ENCODE data around the gene ETV5. TPM values are rescaled to one million over a fixed set of nuclear protein-coding genes. Genes with fewer than 3 reads are reported as not detected.

The ETV5 gene
- total and polyA plus RNA-seq, 5 donors from 2014 or later: 0.40 TPM; not detected in 4

- H3K27ac ChIP-seq (ENCODE audit: insufficient read depth, low read length, poor library complexity, severe bottlenecking): no peak overlapping the region
- H3K36me3 ChIP-seq (ENCODE audit: control insufficient read depth, insufficient read depth, low read length): no peaks in the 10 kb centered on the region
- peaks cover 3% of the 10 kb centered on the region for H3K4me1 ChIP-seq (ENCODE audit: control insufficient read depth, insufficient read depth, low read length, poor library complexity, severe bottlenecking)
- peaks cover 0 to 1% (median 0%) of the 10 kb centered on the region in 7 donors for H3K9me3 Mint-ChIP-seq
- H3K9me3 ChIP-seq (ENCODE audit: control insufficient read depth in 2 of 2, low read length in 2 of 2): no peaks in the 10 kb centered on the region
- peaks cover 6 to 8% (median 6%) of the 10 kb centered on the region in 4 donors for H3K4me1 Mint-ChIP-seq
- peaks cover 14% of the 10 kb centered on the region for H3K27me3 ChIP-seq (ENCODE audit: control insufficient read depth, insufficient read depth, low read length)
- peaks cover 36% of the 10 kb centered on the region for H3K27me3 Mint-ChIP-seq
- H3K4me3 Mint-ChIP-seq: no peak overlapping the region
- H3K27ac Mint-ChIP-seq: no peak overlapping the region
- no peaks in the 10 kb centered on the region for H3K36me3 Mint-ChIP-seq
- ATAC-seq (ENCODE audit: low read depth in 2 of 2) (no peak), DNase-seq (no peak)
- H3K4me3 ChIP-seq (ENCODE audit: low read depth, low read length): no peak overlapping the region
Observed at GRCh38 chr3:186149319-186149960, 40.6 kb upstream of the ETV5 start.

GRCh38 chr3:186144257-186144656, 35.4 kb upstream of the ETV5 start:
- Histone ChIP-seq H3K4me3 (ENCODE audit: low read depth, low read length) (no peak overlapping the region), H3K36me3 (ENCODE audit: control insufficient read depth, insufficient read depth, low read length) (no peaks in the 10 kb centered on the region), H3K27ac (ENCODE audit: insufficient read depth, low read length, poor library complexity, severe bottlenecking) (no peak overlapping the region), H3K9me3 (ENCODE audit: control insufficient read depth in 2 of 2, low read length in 2 of 2) (no peaks in the 10 kb centered on the region), H3K4me1 (ENCODE audit: control insufficient read depth, insufficient read depth, low read length, poor library complexity, severe bottlenecking) (no peaks in the 10 kb centered on the region), H3K27me3 (ENCODE audit: control insufficient read depth, insufficient read depth, low read length) (peaks cover 8% of the 10 kb centered on the region)
- Mint-ChIP-seq H3K27ac (no peak overlapping the region), H3K9me3 (peaks cover 0 to 1% (median 0%) of the 10 kb centered on the region in 7 donors), H3K27me3 (peaks cover 29% of the 10 kb centered on the region), H3K4me3 (no peak overlapping the region), H3K4me1 (no peaks in the 10 kb centered on the region), H3K36me3 (no peaks in the 10 kb centered on the region)
- ATAC-seq (ENCODE audit: low read depth in 2 of 2) (no peak), DNase-seq (no peak)

GRCh38 chr3:186143250-186143649, 34.4 kb upstream of the ETV5 start:
- H3K27ac ChIP-seq (ENCODE audit: insufficient read depth, low read length, poor library complexity, severe bottlenecking): no peak overlapping the region
- no peak overlapping the region for H3K4me3 ChIP-seq (ENCODE audit: low read depth, low read length)
- H3K4me1 ChIP-seq (ENCODE audit: control insufficient read depth, insufficient read depth, low read length, poor library complexity, severe bottlenecking): no peaks in the 10 kb centered on the region
- DNase-seq (no peak), ATAC-seq (ENCODE audit: low read depth in 2 of 2) (no peak)
- peaks cover 29% of the 10 kb centered on the region for H3K27me3 Mint-ChIP-seq
- H3K36me3 ChIP-seq (ENCODE audit: control insufficient read depth, insufficient read depth, low read length): no peaks in the 10 kb centered on the region
- H3K27ac Mint-ChIP-seq: no peak overlapping the region
- H3K9me3 ChIP-seq (ENCODE audit: control insufficient read depth in 2 of 2, low read length in 2 of 2): no peaks in the 10 kb centered on the region
- peaks cover 0 to 1% (median 0%) of the 10 kb centered on the region in 7 donors for H3K9me3 Mint-ChIP-seq
- no peak overlapping the region for H3K4me3 Mint-ChIP-seq
- H3K27me3 ChIP-seq (ENCODE audit: control insufficient read depth, insufficient read depth, low read length): peaks cover 8% of the 10 kb centered on the region
- no peaks in the 10 kb centered on the region for H3K36me3 Mint-ChIP-seq
- H3K4me1 Mint-ChIP-seq: no peaks in the 10 kb centered on the region

- Histone ChIP-seq H3K4me3 (ENCODE audit: low read depth, low read length) (no peak overlapping the region), H3K9me3 (ENCODE audit: control insufficient read depth in 2 of 2, low read length in 2 of 2) (no peaks in the 10 kb centered on the region), H3K27ac (ENCODE audit: insufficient read depth, low read length, poor library complexity, severe bottlenecking) (no peak overlapping the region), H3K36me3 (ENCODE audit: control insufficient read depth, insufficient read depth, low read length) (no peaks in the 10 kb centered on the region), H3K4me1 (ENCODE audit: control insufficient read depth, insufficient read depth, low read length, poor library complexity, severe bottlenecking) (no peaks in the 10 kb centered on the region), H3K27me3 (ENCODE audit: control insufficient read depth, insufficient read depth, low read length) (peaks cover 8% of the 10 kb centered on the region)
- peaks cover 0 to 1% (median 0%) of the 10 kb centered on the region in 7 donors for H3K9me3 Mint-ChIP-seq
- no peaks in the 10 kb centered on the region for H3K4me1 Mint-ChIP-seq
- DNase-seq (no peak), ATAC-seq (ENCODE audit: low read depth in 2 of 2) (no peak)
- H3K36me3 Mint-ChIP-seq: no peaks in the 10 kb centered on the region
- no peak overlapping the region for H3K27ac Mint-ChIP-seq
- H3K4me3 Mint-ChIP-seq: no peak overlapping the region
- peaks cover 29% of the 10 kb centered on the region for H3K27me3 Mint-ChIP-seq
Observed at GRCh38 chr3:186142393-186142932, 33.6 kb upstream of the ETV5 start.

GRCh38 chr3:186141790-186142189, 32.9 kb upstream of the ETV5 start:
- H3K9me3 ChIP-seq (ENCODE audit: control insufficient read depth in 2 of 2, low read length in 2 of 2): no peaks in the 10 kb centered on the region
- Mint-ChIP-seq H3K36me3 (no peaks in the 10 kb centered on the region), H3K27me3 (peaks cover 26% of the 10 kb centered on the region), H3K27ac (no peak overlapping the region), H3K9me3 (peaks cover 0 to 1% (median 0%) of the 10 kb centered on the region in 7 donors), H3K4me3 (no peak overlapping the region), H3K4me1 (no peaks in the 10 kb centered on the region)
- no peak overlapping the region for H3K27ac ChIP-seq (ENCODE audit: insufficient read depth, low read length, poor library complexity, severe bottlenecking)
- H3K36me3 ChIP-seq (ENCODE audit: control insufficient read depth, insufficient read depth, low read length): no peaks in the 10 kb centered on the region
- H3K4me3 ChIP-seq (ENCODE audit: low read depth, low read length): no peak overlapping the region
- no peak for DNase-seq
- no peaks in the 10 kb centered on the region for H3K4me1 ChIP-seq (ENCODE audit: control insufficient read depth, insufficient read depth, low read length, poor library complexity, severe bottlenecking)
- ATAC-seq (ENCODE audit: low read depth in 2 of 2): no peak
- H3K27me3 ChIP-seq (ENCODE audit: control insufficient read depth, insufficient read depth, low read length): peaks cover 4% of the 10 kb centered on the region

GRCh38 chr3:186138272-186138981, 29.5 kb upstream of the ETV5 start:
- H3K9me3 ChIP-seq (ENCODE audit: control insufficient read depth in 2 of 2, low read length in 2 of 2): no peaks in the 10 kb centered on the region
- ATAC-seq (ENCODE audit: low read depth in 2 of 2) (no peak), DNase-seq (no peak)
- H3K27ac Mint-ChIP-seq: no peak overlapping the region
- H3K4me3 ChIP-seq (ENCODE audit: low read depth, low read length): no peak overlapping the region
- H3K4me1 ChIP-seq (ENCODE audit: control insufficient read depth, insufficient read depth, low read length, poor library complexity, severe bottlenecking): no peaks in the 10 kb centered on the region
- no peaks in the 10 kb centered on the region for H3K4me1 Mint-ChIP-seq
- H3K27ac ChIP-seq (ENCODE audit: insufficient read depth, low read length, poor library complexity, severe bottlenecking): no peak overlapping the region
- H3K27me3 ChIP-seq (ENCODE audit: control insufficient read depth, insufficient read depth, low read length): peaks cover 4% of the 10 kb centered on the region
- H3K4me3 Mint-ChIP-seq: no peak overlapping the region
- no peaks in the 10 kb centered on the region for H3K36me3 ChIP-seq (ENCODE audit: control insufficient read depth, insufficient read depth, low read length)
- no peaks in the 10 kb centered on the region for H3K9me3 Mint-ChIP-seq
- H3K36me3 Mint-ChIP-seq: no peaks in the 10 kb centered on the region
- H3K27me3 Mint-ChIP-seq: peaks cover 20% of the 10 kb centered on the region

- no peak overlapping the region for H3K27ac ChIP-seq (ENCODE audit: insufficient read depth, low read length, poor library complexity, severe bottlenecking)
- DNase-seq: no peak
- Mint-ChIP-seq H3K36me3 (no peaks in the 10 kb centered on the region), H3K4me1 (no peaks in the 10 kb centered on the region), H3K4me3 (no peak overlapping the region), H3K9me3 (no peaks in the 10 kb centered on the region), H3K27me3 (peaks cover 15% of the 10 kb centered on the region), H3K27ac (no peak overlapping the region)
- H3K36me3 ChIP-seq (ENCODE audit: control insufficient read depth, insufficient read depth, low read length): no peaks in the 10 kb centered on the region
- H3K4me3 ChIP-seq (ENCODE audit: low read depth, low read length): no peak overlapping the region
- no peak for ATAC-seq (ENCODE audit: low read depth in 2 of 2)
- no peaks in the 10 kb centered on the region for H3K27me3 ChIP-seq (ENCODE audit: control insufficient read depth, insufficient read depth, low read length)
- H3K4me1 ChIP-seq (ENCODE audit: control insufficient read depth, insufficient read depth, low read length, poor library complexity, severe bottlenecking): no peaks in the 10 kb centered on the region
- H3K9me3 ChIP-seq (ENCODE audit: control insufficient read depth in 2 of 2, low read length in 2 of 2): no peaks in the 10 kb centered on the region
Observed at GRCh38 chr3:186137051-186137685, 28.3 kb upstream of the ETV5 start.
